Trophoblast cell (in vitro differentiated cells and primary cell): Measurements from ENCODE around the gene KCP.

Experiments
- DNase-seq, 2 donors: peaks; one replicate each; pipeline ENCODE4 v3.0.0-alpha.2; 2016
- H2AFZ ChIP-seq: 2 replicates; pipeline ENCODE4 v1.6.1; 2013; ENCODE audit warnings: low read length, moderate library complexity, mild to moderate bottlenecking; ENCODE audit not compliant: insufficient read depth, poor library complexity
- H2AK5ac ChIP-seq: 2 replicates; pipeline ENCODE4 v1.6.1; 2013; ENCODE audit warnings: mild to moderate bottlenecking, low read length
- H2BK120ac ChIP-seq: 2 replicates; pipeline ENCODE4 v1.6.1; 2013; ENCODE audit warnings: low read length, mild to moderate bottlenecking, moderate library complexity; ENCODE audit not compliant: insufficient read depth, poor library complexity
- H2BK12ac ChIP-seq: 2 replicates; pipeline ENCODE4 v1.6.1; 2013; ENCODE audit warnings: mild to moderate bottlenecking, low read length, moderate library complexity
- H2BK5ac ChIP-seq: 2 replicates; pipeline ENCODE4 v1.6.1; 2013; ENCODE audit warnings: low read length, low read depth, moderate library complexity, mild to moderate bottlenecking; ENCODE audit not compliant: poor library complexity
- H3K14ac ChIP-seq: 2 replicates; pipeline ENCODE4 v1.6.1; 2013; ENCODE audit warnings: mild to moderate bottlenecking, low read length
- H3K18ac ChIP-seq: 2 replicates; pipeline ENCODE4 v1.6.1; 2013; ENCODE audit warnings: mild to moderate bottlenecking, low read length
- H3K23ac ChIP-seq: 2 replicates; pipeline ENCODE4 v1.6.1; 2013; ENCODE audit warnings: low read length
- H3K27ac ChIP-seq: 2 replicates; pipeline ENCODE4 v1.5.1; 2013; ENCODE audit warnings: low read depth, mild to moderate bottlenecking, inconsistent platforms, low read length, moderate library complexity
- H3K27me3 ChIP-seq: 2 replicates; pipeline ENCODE4 v1.6.1; 2013; ENCODE audit warnings: inconsistent platforms, mild to moderate bottlenecking, low read length, moderate library complexity; ENCODE audit not compliant: insufficient read depth
- H3K36me3 ChIP-seq, 2 experiments: 1 replicate in 1 of 2; 2 replicates in 1 of 2; pipeline ENCODE4 v1.6.1; 2013; ENCODE audit warnings: low read length in 2 of 2, mild to moderate bottlenecking in 2 of 2, moderate library complexity in 1 of 2; ENCODE audit not compliant: insufficient read depth in 2 of 2, control insufficient read depth in 1 of 2
- H3K4ac ChIP-seq: 2 replicates; pipeline ENCODE4 v1.6.1; 2013; ENCODE audit warnings: low read depth, mild to moderate bottlenecking, low read length, moderate library complexity
- H3K4me1 ChIP-seq, 2 experiments: 1 replicate in 1 of 2; 2 replicates in 1 of 2; pipeline ENCODE4 v1.6.1; 2013; ENCODE audit warnings: low read length in 2 of 2, mild to moderate bottlenecking in 2 of 2, moderate library complexity in 1 of 2; ENCODE audit not compliant: insufficient read depth in 2 of 2, control insufficient read depth in 1 of 2
- H3K4me2 ChIP-seq: 2 replicates; pipeline ENCODE4 v1.6.1; 2013; ENCODE audit warnings: inconsistent platforms, mild to moderate bottlenecking, low read length, moderate library complexity
- H3K4me3 ChIP-seq: 2 replicates; pipeline ENCODE4 v1.5.1; 2013; ENCODE audit warnings: mild to moderate bottlenecking, low read depth, low read length, inconsistent platforms
- H3K79me1 ChIP-seq: one replicate; pipeline ENCODE4 v1.6.1; 2013; ENCODE audit warnings: low read length
- H3K79me2 ChIP-seq: 2 replicates; pipeline ENCODE4 v1.6.1; 2013; ENCODE audit warnings: low read length, mild to moderate bottlenecking; ENCODE audit not compliant: control insufficient read depth, insufficient read depth, poor library complexity
- H3K9ac ChIP-seq: 2 replicates; pipeline ENCODE4 v1.6.1; 2013; ENCODE audit warnings: mild to moderate bottlenecking, low read length
- H3K9me3 ChIP-seq: 2 replicates; pipeline ENCODE4 v1.6.1; 2013; ENCODE audit warnings: low read depth, mild to moderate bottlenecking, control low read depth, inconsistent platforms, low read length; ENCODE audit not compliant: insufficient read depth
- H4K12ac ChIP-seq: 2 replicates; pipeline ENCODE4 v1.6.1; 2013; ENCODE audit warnings: low read depth, mild to moderate bottlenecking, low read length, moderate library complexity
- H4K8ac ChIP-seq: 2 replicates; pipeline ENCODE4 v1.6.1; 2013; ENCODE audit warnings: low read depth, mild to moderate bottlenecking, low read length, moderate library complexity
- H4K91ac ChIP-seq: one replicate; pipeline ENCODE4 v1.6.1; 2013; ENCODE audit warnings: low read depth, mild to moderate bottlenecking, low read length, moderate library complexity
- WGBS: extraction: QIAGEN DNeasy Blood & Tissue Kit; methylation state at CpG from one replicate; pipeline ENCODE4 v1.1.7; 2013; ENCODE audit warnings: missing lambda C conversion rate; ENCODE audit not compliant: insufficient read length, insufficient coverage; ENCODE audit errors: extremely low coverage; 5-methylcytosine and 5-hydroxymethylcytosine counted together

The KCP gene

DNA sequence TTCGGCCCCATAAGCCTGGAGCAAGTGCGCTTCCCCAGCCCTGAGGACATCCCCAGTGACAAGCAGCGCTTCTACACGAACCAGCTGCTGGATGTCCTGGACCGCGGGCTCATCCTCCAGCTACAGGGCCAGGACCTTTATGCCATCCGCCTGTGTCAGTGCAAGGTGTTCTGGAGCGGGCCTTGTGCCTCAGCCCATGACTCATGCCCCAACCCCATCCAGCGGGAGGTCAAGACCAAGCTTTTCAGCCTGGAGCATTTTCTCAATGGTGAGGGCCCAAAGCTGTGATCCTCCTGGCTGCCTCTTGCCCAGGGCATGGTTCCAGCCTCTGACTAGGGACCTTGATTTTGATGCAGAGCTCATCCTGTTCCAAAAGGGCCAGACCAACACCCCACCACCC is 37.3 kb upstream of the KCP start:
- no peaks in the 10 kb centered on the region for H3K79me1 ChIP-seq
- peaks cover 0 to 3% of the 10 kb centered on the region in 2 experiments for H3K36me3 ChIP-seq
- no peaks in the 10 kb centered on the region for H3K9me3 ChIP-seq
- no peak overlapping the region for H4K91ac ChIP-seq
- no peak overlapping the region for H4K8ac ChIP-seq
- H4K12ac ChIP-seq, result no peak overlapping the region
- H3K27ac ChIP-seq, result no peak overlapping the region
- no peak overlapping the region for H3K4ac ChIP-seq
- H3K4me3 ChIP-seq, result no peak overlapping the region
- no peak overlapping the region for H3K18ac ChIP-seq
- no peak overlapping the region for H2BK120ac ChIP-seq
- H3K14ac ChIP-seq, result no peak overlapping the region
- no peak overlapping the region for H3K4me2 ChIP-seq
- WGBS, result no CpG with 5 or more reads among the region's 9 CpGs
- no peak overlapping the region for H2AFZ ChIP-seq
- no peak overlapping the region for H2BK12ac ChIP-seq
- peak; percentile 47 to 66 for DNase-seq
- H3K23ac ChIP-seq, result no peak overlapping the region
- H2AK5ac ChIP-seq, result no peak overlapping the region
- H3K4me1 ChIP-seq, result peaks cover 0 to 3% of the 10 kb centered on the region in 2 experiments
- no peaks in the 10 kb centered on the region for H3K79me2 ChIP-seq
- no peak overlapping the region for H2BK5ac ChIP-seq
- no peak overlapping the region for H3K9ac ChIP-seq
- no peaks in the 10 kb centered on the region for H3K27me3 ChIP-seq

DNA sequence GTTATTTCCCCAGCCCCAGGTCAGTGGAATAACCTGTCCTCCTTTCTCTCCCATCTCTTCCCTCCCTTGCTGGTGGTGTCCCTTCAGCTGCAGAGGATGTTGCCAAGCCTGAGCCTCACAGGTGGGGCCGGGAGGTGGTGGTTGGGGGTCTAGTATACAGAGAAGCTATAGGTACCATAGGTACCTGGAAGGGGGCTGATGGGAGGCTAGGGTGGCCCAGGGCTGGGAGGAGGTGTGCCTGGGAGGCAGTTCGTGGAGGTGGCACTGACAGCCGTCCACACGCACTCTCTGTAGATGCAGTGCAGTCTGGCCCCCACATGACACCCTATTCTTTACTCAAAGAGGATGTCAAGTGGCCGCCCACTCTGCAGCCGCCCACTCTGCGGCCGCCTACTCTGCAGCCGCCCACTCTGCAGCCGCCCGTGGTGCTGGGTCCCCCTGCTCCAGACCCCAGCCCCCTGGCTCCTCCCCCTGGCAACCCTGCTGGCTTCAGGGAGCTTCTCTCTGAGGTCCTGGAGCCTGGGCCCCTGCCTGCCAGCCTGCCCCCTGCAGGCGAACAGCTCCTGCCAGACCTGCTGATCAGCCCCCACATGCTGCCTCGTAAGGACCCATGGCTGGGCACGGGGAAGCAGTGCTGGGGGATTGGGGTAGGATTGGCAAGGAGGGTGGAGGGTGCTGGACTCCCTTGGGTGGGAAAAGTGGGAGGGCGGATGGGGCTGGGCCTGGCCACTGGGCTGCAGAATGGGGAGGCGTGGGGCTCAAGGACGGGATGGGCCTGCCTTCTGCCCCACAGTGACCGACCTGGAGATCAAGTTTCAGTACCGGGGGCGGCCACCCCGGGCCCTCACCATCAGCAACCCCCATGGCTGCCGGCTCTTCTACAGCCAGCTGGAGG is 36.7 kb upstream of the KCP start:
- H3K9me3 ChIP-seq, result no peaks in the 10 kb centered on the region
- no peak overlapping the region for H4K12ac ChIP-seq
- H2AFZ ChIP-seq, result no peak overlapping the region
- H3K79me1 ChIP-seq, result no peaks in the 10 kb centered on the region
- no peak overlapping the region for H2BK120ac ChIP-seq
- H3K14ac ChIP-seq, result no peak overlapping the region
- H3K4me1 ChIP-seq, result peaks cover 0 to 3% of the 10 kb centered on the region in 2 experiments
- no peak overlapping the region for H3K4me3 ChIP-seq
- H2BK5ac ChIP-seq, result no peak overlapping the region
- no peak overlapping the region for H4K8ac ChIP-seq
- no peaks in the 10 kb centered on the region for H3K36me3 ChIP-seq
- no peak overlapping the region for H3K9ac ChIP-seq
- no peak overlapping the region for H4K91ac ChIP-seq
- H3K4me2 ChIP-seq, result no peak overlapping the region
- no peaks in the 10 kb centered on the region for H3K79me2 ChIP-seq
- no peak overlapping the region for H3K18ac ChIP-seq
- no peak overlapping the region for H3K27ac ChIP-seq
- WGBS, result no CpG with 5 or more reads among the region's 22 CpGs
- no peak overlapping the region for H2BK12ac ChIP-seq
- no peaks in the 10 kb centered on the region for H3K27me3 ChIP-seq
- H3K4ac ChIP-seq, result no peak overlapping the region
- no peak overlapping the region for H2AK5ac ChIP-seq
- no peak overlapping the region for H3K23ac ChIP-seq
- DNase-seq, result no peak

DNA sequence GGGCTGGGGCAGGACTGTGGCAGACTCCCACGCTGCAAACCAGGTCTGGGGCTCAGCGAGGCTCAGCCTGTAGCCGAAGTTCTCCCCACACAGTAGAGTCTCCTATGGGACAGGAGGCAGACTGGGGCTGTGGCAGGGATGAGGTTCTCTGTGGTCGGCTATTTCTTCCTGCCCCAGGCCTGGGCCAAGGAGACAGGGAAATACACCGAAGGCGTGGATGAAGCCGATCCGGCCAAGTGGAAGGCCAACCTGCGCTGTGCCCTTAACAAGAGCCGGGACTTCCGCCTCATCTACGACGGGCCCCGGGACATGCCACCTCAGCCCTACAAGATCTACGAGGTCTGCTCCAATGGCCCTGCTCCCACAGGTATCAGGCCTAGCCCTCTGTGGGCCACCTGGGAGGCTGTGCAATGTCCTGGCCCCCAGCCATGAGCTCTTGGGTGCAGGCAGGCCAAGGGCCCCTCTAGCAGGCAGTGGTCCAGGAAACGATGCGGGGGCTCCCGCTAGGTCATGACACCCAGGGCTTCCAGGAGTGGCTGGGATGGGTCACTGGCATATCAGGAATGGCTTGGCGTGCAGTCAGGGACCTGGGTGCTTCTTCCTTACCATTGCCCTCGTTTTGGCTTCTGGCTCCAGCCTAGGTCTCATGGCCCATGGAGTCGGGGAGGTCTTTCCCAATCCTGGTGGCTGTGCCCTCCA is 35.3 kb upstream of the KCP start:
- Histone ChIP-seq H4K12ac (no peak overlapping the region), H4K8ac (no peak overlapping the region), H2BK120ac (no peak overlapping the region), H3K4me2 (no peak overlapping the region), H3K4me3 (no peak overlapping the region), H3K18ac (no peak overlapping the region), H3K27me3 (no peaks in the 10 kb centered on the region), H3K79me1 (no peaks in the 10 kb centered on the region), H2BK12ac (no peak overlapping the region), H2AK5ac (no peak overlapping the region), H3K9ac (no peak overlapping the region), H2BK5ac (no peak overlapping the region), H3K79me2 (no peaks in the 10 kb centered on the region), H3K4ac (no peak overlapping the region), H3K14ac (no peak overlapping the region), H4K91ac (no peak overlapping the region), H2AFZ (no peak overlapping the region), H3K23ac (no peak overlapping the region), H3K4me1 (peaks cover 0 to 3% of the 10 kb centered on the region in 2 experiments), H3K27ac (no peak overlapping the region), H3K9me3 (no peaks in the 10 kb centered on the region), H3K36me3 (no peaks in the 10 kb centered on the region)
- no CpG with 5 or more reads among the region's 21 CpGs for WGBS
- DNase-seq, result no peak

DNA sequence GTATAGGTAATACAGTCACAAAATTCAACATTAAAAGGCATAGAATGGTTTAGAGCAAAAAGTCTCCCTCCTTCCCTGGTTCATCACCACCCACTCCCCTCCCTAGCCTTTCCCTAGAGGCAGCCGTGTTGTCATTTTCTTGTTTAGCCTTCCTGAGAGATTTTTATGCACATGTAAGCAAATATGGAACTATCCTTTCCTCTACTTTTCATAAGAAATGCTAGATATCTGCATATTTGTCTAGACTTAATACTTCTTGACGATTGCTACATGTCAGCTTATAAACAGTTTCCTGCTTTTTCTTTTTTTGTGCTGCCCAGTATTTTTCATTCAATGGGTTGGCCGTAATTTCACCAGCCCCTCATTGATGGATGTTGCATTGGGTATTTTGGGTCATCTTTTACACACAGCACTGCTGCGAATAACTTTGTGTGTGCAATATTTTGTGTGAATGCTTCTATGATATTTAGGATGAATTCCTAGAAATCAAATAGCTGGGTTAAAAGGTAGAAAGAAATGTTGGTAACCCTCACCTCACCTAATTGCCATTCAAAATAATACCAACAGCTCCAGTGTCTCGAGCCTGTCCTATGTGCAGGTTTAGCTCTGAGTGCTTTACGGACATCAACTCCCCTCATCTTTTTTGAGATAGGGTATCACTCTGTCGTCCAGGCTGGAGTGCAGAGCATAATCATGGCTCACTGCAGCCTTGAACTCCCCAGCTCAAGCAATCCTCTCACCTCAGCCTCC is 34.2 kb upstream of the KCP start:
- Histone ChIP-seq H2AK5ac (no peak overlapping the region), H2BK120ac (no peak overlapping the region), H3K36me3 (no peaks in the 10 kb centered on the region), H3K14ac (no peak overlapping the region), H3K27me3 (peaks cover 3% of the 10 kb centered on the region), H4K91ac (no peak overlapping the region), H2AFZ (no peak overlapping the region), H3K4me1 (peaks cover 0 to 3% of the 10 kb centered on the region in 2 experiments), H3K4me3 (no peak overlapping the region), H4K8ac (no peak overlapping the region), H2BK5ac (no peak overlapping the region), H4K12ac (no peak overlapping the region), H3K4me2 (no peak overlapping the region), H3K18ac (no peak overlapping the region), H3K4ac (no peak overlapping the region), H3K9me3 (peaks cover under 1% of the 10 kb centered on the region), H3K27ac (no peak overlapping the region), H3K9ac (no peak overlapping the region), H3K23ac (no peak overlapping the region), H3K79me2 (no peaks in the 10 kb centered on the region), H2BK12ac (no peak overlapping the region), H3K79me1 (no peaks in the 10 kb centered on the region)
- no CpG with 5 or more reads among the region's 7 CpGs for WGBS
- DNase-seq, result no peak
